Urinary bladder (tissue), 4 donors: ENCODE data around the gene KIF26B. TPM values are rescaled to one million over a fixed set of nuclear protein-coding genes. Genes with fewer than 3 reads are reported as not detected.
A peak's percentile ranks its signal among the peaks of the same experiment; 100 is the strongest.

Source experiments
- DNase-seq: peaks from one replicate; pipeline ENCODE4 v3.0.0-alpha.2; 2015; ENCODE audit errors: extremely low spot score
- H3K27ac ChIP-seq: one replicate; pipeline ENCODE4 v1.5.1; 2013; ENCODE audit warnings: low read depth, mild to moderate bottlenecking, moderate library complexity
- H3K36me3 ChIP-seq: one replicate; pipeline ENCODE4 v1.6.1; 2013; ENCODE audit warnings: mild to moderate bottlenecking, moderate library complexity; ENCODE audit not compliant: insufficient read depth
- H3K4me1 ChIP-seq: one replicate; pipeline ENCODE4 v1.6.1; 2013; ENCODE audit warnings: mild to moderate bottlenecking, moderate library complexity; ENCODE audit not compliant: insufficient read depth
- H3K4me3 ChIP-seq: one replicate; pipeline ENCODE4 v1.5.1; 2013; ENCODE audit warnings: low read depth, low read length
- WGBS: extraction: QIAGEN DNeasy Blood & Tissue Kit; methylation state at CpG from one replicate; pipeline ENCODE4 v1.1.7; 2013; 5-methylcytosine and 5-hydroxymethylcytosine counted together
- polyA plus RNA-seq: library from polyadenylated mRNA; stranded (reverse); fragments of 200-250 nt; gene quantifications from one replicate; pipeline ENCODE4 v1.2.3, GENCODE V29; 2013
- total RNA-seq: library from RNA; depleted of rRNA; stranded (reverse); fragments of >200 nt; gene quantifications from one replicate; pipeline ENCODE4 v1.2.3, GENCODE V29; 2014
- donor health status: healthy with polysubstance abuse.
- donor health status: healthy.

Gene KIF26B
- total and polyA plus RNA-seq, 2 donors = 0.62 to 12.2 TPM

DNA sequence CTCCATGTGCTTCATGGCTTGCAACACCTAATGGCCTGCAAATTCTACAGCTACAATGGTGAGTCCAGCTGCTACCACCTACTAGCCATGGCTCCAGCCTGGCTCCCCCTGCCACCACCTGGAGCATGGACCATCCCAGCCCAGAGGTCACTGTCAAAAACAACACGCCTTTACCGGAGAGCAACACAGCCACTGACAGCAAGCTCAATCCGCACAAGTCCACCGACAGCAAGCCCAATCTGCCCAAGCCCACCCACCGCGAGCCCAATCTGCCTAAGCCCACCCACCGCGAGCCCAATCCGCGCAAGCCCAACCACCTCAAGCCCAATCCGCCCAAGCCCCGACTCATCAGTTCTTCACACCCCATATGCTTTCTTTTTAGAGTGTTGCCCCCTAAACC is 128.2 kb downstream of the KIF26B start:
- Histone ChIP-seq H3K36me3 (no peaks in the 10 kb centered on the region), H3K4me1 (no peaks in the 10 kb centered on the region), H3K4me3 (no peak overlapping the region), H3K27ac (no peak overlapping the region)
- DNase-seq = no peak
- WGBS = 97% methylated on average over 12 of the region's 12 CpGs

DNA sequence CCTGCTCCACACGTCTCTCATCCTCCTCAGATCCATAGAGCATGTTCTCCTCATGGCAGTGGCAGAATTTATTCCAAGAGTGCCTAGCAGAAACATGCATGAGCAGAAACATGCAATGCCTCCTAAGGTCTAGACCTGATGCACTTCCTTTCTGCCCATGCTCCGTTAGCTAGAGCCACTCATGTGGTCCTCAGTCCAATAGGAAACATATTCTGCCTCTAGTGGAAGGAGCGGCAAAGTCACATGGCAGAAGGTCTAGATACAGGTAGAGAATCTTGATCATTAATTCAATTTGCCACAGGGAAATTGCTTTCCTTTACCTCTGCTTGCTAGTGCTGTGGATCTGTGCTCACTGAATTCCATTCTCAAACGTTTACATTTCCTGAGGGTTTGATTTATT is 130.4 kb downstream of the KIF26B start:
- Histone ChIP-seq H3K36me3 (no peaks in the 10 kb centered on the region), H3K4me1 (no peaks in the 10 kb centered on the region), H3K27ac (no peak overlapping the region), H3K4me3 (no peak overlapping the region)
- DNase-seq = no peak
- 79% methylated on average over 4 of the region's 4 CpGs for WGBS

DNA sequence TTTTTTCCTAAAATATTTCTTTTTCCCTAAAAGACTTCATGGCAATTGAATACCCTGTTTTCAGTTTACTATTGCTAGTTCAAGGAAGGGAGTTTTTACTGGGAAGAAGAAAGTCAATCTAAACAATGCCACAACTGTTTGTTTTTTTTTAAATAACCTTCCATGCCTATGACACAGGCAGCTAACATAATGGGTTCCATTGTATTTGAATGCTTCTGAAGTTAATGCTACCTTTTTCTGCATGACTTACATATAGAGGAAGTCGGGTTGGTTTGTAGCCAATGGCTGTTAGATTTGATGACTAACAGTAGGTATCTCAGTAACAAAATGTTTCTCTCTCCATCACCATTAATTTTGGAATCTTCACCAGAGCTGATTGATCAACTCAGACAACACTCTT is 134.0 kb downstream of the KIF26B start:
- Histone ChIP-seq H3K27ac (no peak overlapping the region), H3K4me3 (no peak overlapping the region), H3K36me3 (no peaks in the 10 kb centered on the region), H3K4me1 (no peaks in the 10 kb centered on the region)
- WGBS = 84% methylated on average over 1 of the region's 1 CpG
- no peak for DNase-seq

DNA sequence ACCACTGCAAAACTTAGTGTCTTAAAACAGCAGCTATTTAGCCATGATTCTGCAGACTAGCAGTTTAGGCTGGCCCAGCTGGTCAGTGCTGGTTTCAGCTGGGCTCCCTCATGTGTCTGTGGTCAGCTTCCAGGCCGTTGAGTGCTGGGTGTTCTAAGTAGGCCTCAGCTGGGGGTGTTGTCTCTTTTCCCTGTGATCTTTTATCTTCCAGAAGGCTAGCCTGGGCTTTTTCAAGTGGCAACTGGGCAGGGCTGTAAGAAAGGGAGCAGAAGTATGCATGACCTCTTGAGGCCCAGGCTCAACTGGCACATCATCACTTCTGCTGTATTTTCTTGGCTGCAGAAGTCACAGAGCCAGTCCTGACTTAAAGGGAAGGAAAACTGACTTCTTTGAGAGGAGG is 136.1 kb downstream of the KIF26B start:
- no peaks in the 10 kb centered on the region for H3K4me1 ChIP-seq
- no peak overlapping the region for H3K4me3 ChIP-seq
- H3K36me3 ChIP-seq = no peaks in the 10 kb centered on the region
- 27% methylated on average over 1 of the region's 1 CpG for WGBS
- no peak for DNase-seq
- H3K27ac ChIP-seq = no peak overlapping the region

DNA sequence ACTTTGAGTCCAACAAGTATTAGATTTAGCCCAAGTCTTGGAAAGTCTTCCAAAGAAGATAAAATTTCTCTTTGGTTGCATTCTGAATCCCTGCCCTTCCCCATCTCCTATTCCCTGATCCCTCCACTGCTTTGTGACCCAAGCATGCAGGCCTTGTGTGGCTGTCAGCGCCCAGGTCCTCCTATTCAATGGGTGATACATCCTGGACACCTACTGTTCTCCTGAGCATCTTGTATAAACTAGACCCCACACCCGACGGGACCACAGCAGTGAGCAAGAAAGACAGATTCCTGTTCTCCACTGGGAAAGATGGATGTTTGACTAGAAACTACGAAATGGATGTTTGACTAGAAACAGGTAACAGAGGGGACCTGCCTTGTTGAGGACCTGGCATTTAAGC is 136.6 kb downstream of the KIF26B start:
- Histone ChIP-seq H3K4me1 (no peaks in the 10 kb centered on the region), H3K27ac (no peak overlapping the region), H3K36me3 (no peaks in the 10 kb centered on the region), H3K4me3 (no peak overlapping the region)
- 70% methylated on average over 4 of the region's 4 CpGs for WGBS
- no peak for DNase-seq

DNA sequence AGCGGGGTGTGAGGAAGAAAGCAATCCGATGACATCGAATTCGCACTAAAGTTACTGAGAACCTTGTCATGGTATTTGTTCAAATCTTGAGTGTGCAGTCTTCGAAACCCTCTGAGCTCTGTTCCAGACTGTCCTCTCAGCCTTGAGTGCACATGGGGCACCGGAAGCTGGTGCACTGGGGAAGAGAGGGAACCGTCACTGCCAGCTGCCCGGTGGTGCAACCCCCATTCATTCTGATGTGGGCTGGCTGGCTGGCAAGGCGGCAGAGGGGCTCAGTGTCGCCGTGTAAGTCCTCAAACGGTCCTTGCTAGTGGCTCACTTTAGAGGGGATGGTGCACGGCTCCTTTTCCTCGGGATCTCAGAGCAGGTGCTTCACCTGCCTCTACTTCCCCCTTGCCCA is 137.4 kb downstream of the KIF26B start:
- Histone ChIP-seq H3K4me3 (no peak overlapping the region), H3K36me3 (no peaks in the 10 kb centered on the region), H3K27ac (no peak overlapping the region), H3K4me1 (no peaks in the 10 kb centered on the region)
- WGBS = 88% methylated on average over 14 of the region's 14 CpGs
- DNase-seq = no peak

DNA sequence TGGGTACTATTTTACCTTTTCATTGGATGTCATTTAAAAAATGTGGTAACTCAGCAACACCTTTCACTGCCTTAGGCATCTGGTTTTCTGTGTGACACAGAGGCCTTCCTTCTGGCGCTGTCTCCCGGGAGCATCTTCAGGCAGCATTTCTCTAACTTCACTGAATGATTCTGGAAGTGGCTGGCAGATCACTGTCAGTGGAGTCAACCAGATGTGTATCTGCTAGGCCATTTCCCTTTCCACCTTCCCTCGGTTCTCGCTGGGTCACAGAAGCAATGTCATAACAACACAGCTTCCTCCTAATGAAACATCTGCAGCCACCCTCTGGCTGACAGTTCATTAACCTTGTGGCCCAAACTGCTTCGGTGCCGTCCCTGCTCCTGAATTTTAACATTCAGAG is 137.8 kb downstream of the KIF26B start:
- DNase-seq = no peak
- WGBS = 67% methylated on average over 6 of the region's 6 CpGs
- Histone ChIP-seq H3K36me3 (no peaks in the 10 kb centered on the region), H3K4me1 (no peaks in the 10 kb centered on the region), H3K4me3 (no peak overlapping the region), H3K27ac (no peak overlapping the region)

DNA sequence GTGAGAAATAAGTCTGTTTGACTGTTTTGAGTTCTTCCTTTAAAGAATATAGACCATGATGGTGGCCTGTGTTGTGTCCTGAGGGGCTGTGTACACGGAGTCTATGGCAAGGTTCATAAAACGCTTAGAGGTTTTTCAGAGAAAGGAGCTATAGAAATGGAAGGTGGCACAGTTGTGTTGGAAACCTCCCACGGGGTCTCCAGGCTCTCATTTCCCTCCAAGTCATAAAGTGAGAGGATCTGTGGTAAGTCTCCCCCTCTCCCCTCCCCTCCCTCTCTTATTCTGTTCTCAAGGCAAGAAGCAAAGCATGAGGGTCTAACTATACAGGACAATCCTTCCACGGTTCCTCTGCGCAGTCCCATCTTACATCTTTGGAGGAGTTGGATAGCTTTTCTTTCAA is 139.2 kb downstream of the KIF26B start:
- H3K4me3 ChIP-seq = no peak overlapping the region
- H3K4me1 ChIP-seq = no peaks in the 10 kb centered on the region
- DNase-seq = no peak
- H3K36me3 ChIP-seq = no peaks in the 10 kb centered on the region
- no peak overlapping the region for H3K27ac ChIP-seq
- WGBS = 84% methylated on average over 5 of the region's 5 CpGs

DNA sequence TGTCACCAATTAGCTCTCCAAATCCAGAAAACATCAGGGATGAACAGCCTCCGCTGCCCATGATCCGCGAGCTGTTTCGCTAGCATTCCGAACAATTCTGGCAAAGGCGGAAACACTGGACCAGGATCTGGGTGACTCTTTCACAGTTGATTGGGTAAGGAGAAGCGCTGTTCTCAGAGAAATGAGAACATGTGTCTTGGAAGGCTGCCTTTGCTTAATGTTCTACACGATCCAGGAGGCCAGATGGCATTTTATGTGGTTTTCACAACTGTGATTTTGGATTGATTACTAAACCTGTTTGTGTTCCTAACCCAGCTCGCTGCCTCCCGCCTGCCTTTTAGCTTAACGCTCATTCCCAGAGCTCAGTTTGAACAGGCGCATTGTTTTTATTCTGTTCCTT is 144.0 kb downstream of the KIF26B start:
- H3K36me3 ChIP-seq = no peaks in the 10 kb centered on the region
- 71% methylated on average over 12 of the region's 12 CpGs for WGBS
- H3K4me1 ChIP-seq = no peaks in the 10 kb centered on the region
- no peak overlapping the region for H3K27ac ChIP-seq
- no peak for DNase-seq
- no peak overlapping the region for H3K4me3 ChIP-seq

DNA sequence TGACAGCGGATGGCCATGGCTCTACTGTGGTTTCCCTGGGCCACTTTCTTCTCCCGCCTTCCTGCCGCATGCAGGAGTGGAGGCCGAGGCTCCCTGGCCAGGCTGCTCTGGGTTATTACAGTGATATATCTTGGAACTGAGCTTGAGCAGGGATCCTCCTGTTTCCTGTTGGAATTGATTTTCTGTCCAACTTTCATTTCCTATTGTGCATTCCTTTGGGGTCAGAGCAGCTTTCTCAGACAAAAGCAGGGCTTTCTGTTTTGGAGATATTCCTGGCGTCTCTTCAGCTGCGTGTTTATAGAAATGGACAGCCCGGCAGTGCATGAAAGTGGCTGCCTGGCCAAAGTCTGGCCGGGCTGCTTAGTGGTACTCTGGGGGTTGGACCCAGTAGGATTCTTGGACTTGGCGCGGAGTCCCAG is 146.4 kb downstream of the KIF26B start:
- Histone ChIP-seq H3K4me1 (no peaks in the 10 kb centered on the region), H3K36me3 (no peaks in the 10 kb centered on the region), H3K4me3 (no peak overlapping the region), H3K27ac (no peak overlapping the region)
- peak; percentile 39 for DNase-seq
- WGBS = 26% methylated on average over 10 of the region's 10 CpGs

DNA sequence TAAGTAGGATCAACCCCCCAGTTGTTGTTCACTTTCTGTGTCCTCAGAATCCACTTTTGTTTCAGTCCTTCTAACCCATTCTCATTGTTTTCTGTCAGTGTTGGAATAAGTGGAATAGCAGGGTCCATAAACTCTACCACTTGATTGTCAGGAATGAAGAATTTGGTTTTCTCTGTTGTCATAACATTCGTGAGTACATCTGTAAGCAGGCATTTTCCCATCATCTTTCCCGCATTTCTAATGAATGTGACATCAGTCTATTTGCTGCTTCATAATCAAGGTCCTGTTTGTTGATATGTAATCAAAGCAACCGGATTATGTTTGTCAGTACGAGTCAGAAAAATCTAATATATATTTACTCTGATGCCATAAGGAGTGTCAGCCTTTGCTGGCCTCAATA is 147.1 kb downstream of the KIF26B start:
- no peak overlapping the region for H3K4me3 ChIP-seq
- no peak for DNase-seq
- 71% methylated on average over 4 of the region's 4 CpGs for WGBS
- no peaks in the 10 kb centered on the region for H3K36me3 ChIP-seq
- H3K4me1 ChIP-seq = no peaks in the 10 kb centered on the region
- no peak overlapping the region for H3K27ac ChIP-seq

DNA sequence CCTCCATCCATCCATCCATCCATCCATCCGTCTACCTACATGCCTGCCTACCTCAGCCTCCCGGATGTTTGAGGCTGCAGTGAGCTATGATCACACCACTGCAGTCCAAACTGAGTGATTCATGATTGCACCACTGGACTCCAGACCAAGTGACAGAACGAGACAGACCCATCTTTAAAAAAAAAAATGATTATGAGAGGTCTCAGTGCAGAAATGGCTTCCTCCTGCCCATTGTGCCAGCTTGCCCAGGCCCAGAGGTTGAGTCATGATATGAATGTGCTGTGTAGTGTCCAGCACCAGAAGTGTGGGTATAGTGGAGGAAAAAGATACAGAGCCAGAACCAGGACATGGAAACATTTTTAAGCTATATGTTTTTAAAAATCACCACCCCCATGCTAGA is 149.9 kb downstream of the KIF26B start:
- Histone ChIP-seq H3K36me3 (no peaks in the 10 kb centered on the region), H3K27ac (no peak overlapping the region), H3K4me3 (no peak overlapping the region), H3K4me1 (no peaks in the 10 kb centered on the region)
- no peak for DNase-seq
- 84% methylated on average over 3 of the region's 3 CpGs for WGBS

DNA sequence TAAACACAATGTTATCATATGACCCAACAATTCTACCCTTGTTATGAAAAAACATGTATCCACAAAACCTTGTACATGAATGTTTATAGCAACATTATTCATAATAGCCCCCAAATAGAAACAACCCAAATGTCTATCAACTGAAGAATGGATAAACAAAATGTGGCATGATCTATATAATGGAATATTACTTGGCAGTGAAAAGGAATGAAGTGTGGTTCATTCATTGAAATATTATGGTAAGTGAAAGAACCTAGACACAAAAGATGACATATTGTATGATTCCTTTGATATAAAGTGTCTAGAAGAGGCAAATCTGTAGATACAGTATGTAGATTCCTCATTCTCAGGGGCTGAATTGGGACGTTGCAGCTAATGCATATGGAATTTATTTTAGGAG is 151.2 kb downstream of the KIF26B start:
- no peaks in the 10 kb centered on the region for H3K36me3 ChIP-seq
- H3K27ac ChIP-seq = no peak overlapping the region
- no peaks in the 10 kb centered on the region for H3K4me1 ChIP-seq
- no peak overlapping the region for H3K4me3 ChIP-seq
- WGBS = 88% methylated on average over 1 of the region's 1 CpG
- no peak for DNase-seq

DNA sequence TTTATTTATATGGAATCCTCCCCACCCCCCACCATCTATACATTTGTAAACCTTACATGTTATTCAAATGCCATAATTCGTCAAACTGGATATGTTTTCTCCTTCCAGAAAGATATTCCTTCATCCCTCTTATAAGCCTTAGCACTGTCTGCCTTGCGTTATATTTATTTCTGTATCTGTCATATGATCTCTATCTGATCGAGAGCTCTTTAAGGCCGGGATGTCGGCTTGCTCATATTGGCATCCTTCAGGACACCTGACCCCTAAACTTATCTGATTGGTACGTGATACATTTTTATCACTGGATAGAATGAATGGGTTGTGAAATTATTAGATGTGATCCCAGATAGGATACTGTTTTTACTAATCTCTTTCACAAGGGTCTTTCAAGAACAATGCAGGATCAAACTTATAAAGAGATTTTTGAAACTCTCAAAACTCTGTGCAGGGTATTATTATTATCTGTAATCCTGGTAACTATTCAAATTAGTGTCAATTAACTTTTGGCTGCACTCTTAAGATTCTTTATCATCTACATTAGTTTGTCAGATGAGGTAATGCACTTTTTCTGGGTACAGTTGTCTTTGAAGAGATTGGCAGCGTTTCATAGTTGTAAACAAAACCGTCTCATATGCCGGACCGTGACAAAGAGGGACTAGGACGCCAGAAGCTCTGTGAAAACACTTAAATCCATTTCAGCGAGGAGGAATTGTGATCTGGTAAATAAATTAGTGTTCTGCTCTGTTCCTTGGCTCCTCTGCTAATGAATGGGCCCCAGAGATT is 152.0 kb downstream of the KIF26B start:
- WGBS = 25% methylated on average over 12 of the region's 12 CpGs
- Histone ChIP-seq H3K4me3 (no peak overlapping the region), H3K4me1 (no peaks in the 10 kb centered on the region), H3K36me3 (no peaks in the 10 kb centered on the region), H3K27ac (no peak overlapping the region)
- DNase-seq = no peak
